PC-3 (cell line): ENCODE data around the gene GPR156. TPM values are rescaled to one million over a fixed set of nuclear protein-coding genes. Genes with fewer than 3 reads are reported as not detected.
"Not testable (repeated sequence)": the region's sequence is repeated elsewhere in the genome, so short reads cannot be mapped to it uniquely, and the experiment has no call there.

ENCODE experiments used
- ATAC-seq: fragments of 200-7000 bp; cut with Tn5 transposase; 2 replicates; pipeline ENCODE4 v1.9.1; 2020; ENCODE audit warnings: mild to moderate bottlenecking, moderate library complexity
- BruUV-seq: library from RNA; stranded (reverse); fragments of 400-500 nt; replicated peaks from 2 replicates; lab custom pipeline; 2021; lab: Mats Ljungman, UMichigan
- CTCF ChIA-PET: fragments of 300-600 bp; sonication (Branson Sonifier 250); formaldehyde crosslinking; loops from one replicate; lab custom pipeline; 2022; ENCODE audit warnings: antibody characterized with exemption; lab: Charles Lee
- POLR2A ChIA-PET: fragments of 300-600 bp; sonication (Branson Sonifier 250); formaldehyde crosslinking; loops from one replicate; lab custom pipeline; 2022; ENCODE audit warnings: antibody characterized with exemption; ENCODE audit not compliant: unreplicated experiment; lab: Charles Lee
- DNase-seq: peaks from one replicate; pipeline ENCODE4 v3.0.0-alpha.2; 2015
- H2AFZ ChIP-seq: fragments of 300-600 bp; sonication (generic); 2 replicates; pipeline ENCODE4 v1.6.0; 2016; ENCODE audit warnings: antibody characterized with exemption, low read length
- H3F3A ChIP-seq: fragments of 300-600 bp; sonication (generic); one replicate; pipeline ENCODE4 v1.6.0; 2017; ENCODE audit warnings: antibody characterized with exemption, low read length, control low read depth, mild to moderate bottlenecking; ENCODE audit not compliant: unreplicated experiment
- H3K27ac ChIP-seq: fragments of 300-600 bp; sonication (generic); 2 replicates; pipeline ENCODE4 v1.5.1; 2016; ENCODE audit warnings: mild to moderate bottlenecking, low read length
- H3K27me3 ChIP-seq: fragments of 300-600 bp; sonication (generic); 2 replicates; pipeline ENCODE4 v1.6.1; 2016; ENCODE audit warnings: low read length, mixed read lengths
- H3K36me3 ChIP-seq: fragments of 300-600 bp; sonication (generic); 2 replicates; pipeline ENCODE4 v1.6.1; 2016; ENCODE audit warnings: low read depth, mixed run types, low read length, mixed read lengths
- H3K4me1 ChIP-seq: fragments of 300-600 bp; sonication (generic); 2 replicates; pipeline ENCODE4 v1.5.1; 2016; ENCODE audit warnings: low read length; ENCODE audit not compliant: insufficient read depth
- H3K4me2 ChIP-seq: fragments of 300-600 bp; sonication (generic); 2 replicates; pipeline ENCODE4 v1.6.0; 2016; ENCODE audit warnings: low read length
- H3K4me3 ChIP-seq: fragments of 300-600 bp; sonication (generic); 2 replicates; pipeline ENCODE4 v1.5.1; 2016; ENCODE audit warnings: mild to moderate bottlenecking, low read length, mixed read lengths
- H3K79me2 ChIP-seq: fragments of 300-600 bp; sonication (generic); 2 replicates; pipeline ENCODE4 v1.6.1; 2017; ENCODE audit warnings: low read length, mixed read lengths
- H3K9ac ChIP-seq: fragments of 300-600 bp; sonication (generic); 2 replicates; pipeline ENCODE4 v1.6.0; 2016; ENCODE audit warnings: mild to moderate bottlenecking, low read length
- H3K9me2 ChIP-seq: fragments of 300-600 bp; sonication (generic); replicated peaks from 2 replicates; pipeline ENCODE4 v1.6.1; 2016; ENCODE audit warnings: mixed run types, low read length, mixed read lengths
- H3K9me3 ChIP-seq: fragments of 300-600 bp; sonication (generic); 2 replicates; pipeline ENCODE4 v1.6.1; 2016; ENCODE audit warnings: low read length, mixed read lengths
- H4K20me1 ChIP-seq: fragments of 300-600 bp; sonication (generic); 2 replicates; pipeline ENCODE4 v1.6.1; 2016; ENCODE audit warnings: low read length, mixed read lengths
- CTCF ChIP-seq: fragments of 300-600 bp; sonication (generic); conservative IDR thresholded peaks from 2 replicates; pipeline ENCODE4 v1.5.1; 2017; ENCODE audit warnings: antibody characterized with exemption, low read depth, mild to moderate bottlenecking, low read length
- EZH2 ChIP-seq: fragments of 300-600 bp; sonication (generic); IDR thresholded peaks from one replicate; pipeline ENCODE4 v1.6.1; 2017; ENCODE audit warnings: antibody characterized with exemption, mild to moderate bottlenecking, low read length; ENCODE audit not compliant: unreplicated experiment
- EZH2phosphoT487 ChIP-seq: fragments of 300-600 bp; sonication (generic); IDR thresholded peaks from 2 replicates; pipeline ENCODE4 v1.6.1; 2018; ENCODE audit warnings: mild to moderate bottlenecking, antibody characterized with exemption, low read length, borderline replicate concordance
- intact Hi-C: fragments of 100-400 bp; cut with micrococcal nuclease; formaldehyde crosslinking; loops from 2 replicates; pipeline ENCODE4 v1.9.0; 2023
- total RNA-seq: library from RNA; depleted of rRNA; stranded (reverse); fragments of >200 nt; gene quantifications from 2 replicates; pipeline ENCODE4 v1.2.3, GENCODE V29; 2014

GPR156 gene
- total RNA-seq, 1 experiment from 2014 or later, result 5.1 TPM

GRCh38 chr3:120156699-120157098 lies 128.3 kb downstream of the GPR156 start:
- ChIA-PET CTCF (no interaction called here), POLR2A (interaction anchor here (0.6 kb wide), 1 partner anchor 49 kb away, joined by 4 read pairs; no protein-coding TSS in a partner anchor)
- no peak for DNase-seq
- no peaks in the 10 kb centered on the region for H3K79me2 ChIP-seq
- H3K27me3 ChIP-seq, result no peaks in the 10 kb centered on the region
- H3K4me2 ChIP-seq, result no peak overlapping the region
- H2AFZ ChIP-seq, result no peak overlapping the region
- H3F3A ChIP-seq, result peaks cover 10% of the 10 kb centered on the region
- H3K27ac ChIP-seq, result no peak overlapping the region
- intact Hi-C loops, result no loop called here
- BruUV-seq, result no TSS peak
- no peak overlapping the region for H3K4me3 ChIP-seq
- H3K36me3 ChIP-seq, result peaks cover 10% of the 10 kb centered on the region; the same call in 1 of the 2 replicates
- H3K9me3 ChIP-seq, result peaks cover 13% of the 10 kb centered on the region
- no peaks in the 10 kb centered on the region for H4K20me1 ChIP-seq
- H3K4me1 ChIP-seq, result peaks cover 48% of the 10 kb centered on the region
- no peak for ATAC-seq
- no peak for TF ChIP-seq EZH2
- no peak for TF ChIP-seq EZH2phosphoT487
- no peak for TF ChIP-seq CTCF
- no peak overlapping the region for H3K9ac ChIP-seq
- no peaks in the 10 kb centered on the region for H3K9me2 ChIP-seq

GRCh38 chr3:120155694-120156093 lies 129.3 kb downstream of the GPR156 start:
- H3K9ac ChIP-seq, H3K4me3 ChIP-seq, intact Hi-C loops, H3K9me2 ChIP-seq, H3K27ac ChIP-seq, POLR2A ChIA-PET, CTCF ChIA-PET, H4K20me1 ChIP-seq, BruUV-seq, H3K4me2 ChIP-seq, H3K79me2 ChIP-seq, H2AFZ ChIP-seq, H3K27me3 ChIP-seq, DNase-seq, ATAC-seq: not testable (repeated sequence)
- H3F3A ChIP-seq, result peaks cover 10% of the 10 kb centered on the region
- H3K9me3 ChIP-seq, result peaks cover 13% of the 10 kb centered on the region
- H3K4me1 ChIP-seq, result peaks cover 43% of the 10 kb centered on the region
- H3K36me3 ChIP-seq, result peaks cover 10% of the 10 kb centered on the region; the same call in 1 of the 2 replicates

- Histone ChIP-seq H3K36me3 (peaks cover 10% of the 10 kb centered on the region; the same call in 1 of the 2 replicates), H4K20me1 (no peaks in the 10 kb centered on the region), H3K9me2 (no peaks in the 10 kb centered on the region), H3K79me2 (no peaks in the 10 kb centered on the region), H3K9ac (no peak overlapping the region), H3F3A (peaks cover 10% of the 10 kb centered on the region), H2AFZ (no peak overlapping the region), H3K4me2 (no peak overlapping the region), H3K27me3 (no peaks in the 10 kb centered on the region), H3K27ac (no peak overlapping the region), H3K4me1 (peaks cover 37% of the 10 kb centered on the region), H3K9me3 (peaks cover 13% of the 10 kb centered on the region), H3K4me3 (no peak overlapping the region)
- BruUV-seq, result no TSS peak
- TF ChIP-seq EZH2phosphoT487, result no peak
- no peak for TF ChIP-seq EZH2
- no peak for TF ChIP-seq CTCF
- CTCF ChIA-PET, result no interaction called here
- ATAC-seq, result no peak
- intact Hi-C loops, result no loop called here
- POLR2A ChIA-PET, result no interaction called here
- DNase-seq, result no peak
Observed at GRCh38 chr3:120155108-120155507, 129.9 kb downstream of the GPR156 start.
